Epithelial cell of esophagus (primary cell): ENCODE results near the gene PTHLH.
A peak's percentile ranks its signal among the peaks of the same experiment; 100 is the strongest.

Experiments used
- DNase-seq: peaks from one replicate; pipeline ENCODE4 v3.0.0; 2010; ENCODE audit warnings: low read depth
- H3K4me3 ChIP-seq: 2 replicates; pipeline ENCODE4 v1.5.1; 2011; ENCODE audit warnings: mild to moderate bottlenecking, low read length, control low read depth
- CTCF ChIP-seq: IDR thresholded peaks from 2 replicates; pipeline ENCODE4 v1.5.1; 2011; ENCODE audit warnings: low read depth, mild to moderate bottlenecking, low read length, control low read depth, inconsistent platforms; ENCODE audit not compliant: insufficient read depth; ENCODE audit errors: missing control alignments

Gene PTHLH

DNA sequence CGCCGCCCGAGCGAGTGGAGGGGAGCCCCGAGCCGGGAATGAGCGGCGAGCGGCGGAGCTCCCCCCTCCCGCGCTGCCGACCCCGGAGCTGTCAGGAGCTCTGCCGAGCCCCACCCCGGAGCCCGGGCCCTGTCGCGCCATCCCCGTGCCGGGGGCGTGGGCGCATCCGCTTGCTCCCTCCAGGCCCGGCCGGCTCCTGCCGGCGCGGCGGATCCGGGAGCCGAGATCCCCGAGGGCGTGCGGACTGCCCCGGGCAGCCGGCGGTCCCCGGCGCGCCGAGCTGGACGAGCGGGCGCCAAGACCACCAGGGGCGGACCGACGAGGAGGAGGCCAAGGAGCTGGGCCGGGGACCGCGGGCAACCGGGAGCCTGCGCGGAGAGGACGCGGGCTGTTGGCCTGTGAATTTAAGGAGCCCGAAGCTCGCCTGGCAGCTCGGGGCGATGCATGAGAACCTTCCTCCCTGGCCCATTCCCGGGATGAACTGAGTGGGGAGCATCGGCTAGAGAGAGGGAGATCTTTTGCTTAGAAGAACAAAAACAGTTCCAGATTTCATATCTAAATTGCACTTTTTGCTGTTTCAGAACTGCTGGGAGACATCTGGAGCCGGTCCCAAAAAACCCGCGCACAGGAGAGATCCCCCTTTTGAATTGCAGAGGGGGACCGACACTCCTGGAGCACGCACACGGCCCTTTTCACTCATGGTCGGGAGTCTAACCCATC is 2.0 kb downstream of the PTHLH start:
- peak overlapping the region; percentile 81 for H3K4me3 ChIP-seq
- TF ChIP-seq CTCF, result no peak
- DNase-seq, result peak; percentile 81

- DNase-seq, result peak; percentile 90
- peak overlapping the region; percentile 81 for H3K4me3 ChIP-seq
- no peak for TF ChIP-seq CTCF
These were observed 2.7 kb downstream of the PTHLH start for GRCh38 chr12:27969624-27970400.

GRCh38 chr12:27968972-27969623 is 3.4 kb downstream of the PTHLH start:
- peak overlapping the region; percentile 81 for H3K4me3 ChIP-seq
- peak; percentile 10 for TF ChIP-seq CTCF
- peak; percentile 47 for DNase-seq

DNA sequence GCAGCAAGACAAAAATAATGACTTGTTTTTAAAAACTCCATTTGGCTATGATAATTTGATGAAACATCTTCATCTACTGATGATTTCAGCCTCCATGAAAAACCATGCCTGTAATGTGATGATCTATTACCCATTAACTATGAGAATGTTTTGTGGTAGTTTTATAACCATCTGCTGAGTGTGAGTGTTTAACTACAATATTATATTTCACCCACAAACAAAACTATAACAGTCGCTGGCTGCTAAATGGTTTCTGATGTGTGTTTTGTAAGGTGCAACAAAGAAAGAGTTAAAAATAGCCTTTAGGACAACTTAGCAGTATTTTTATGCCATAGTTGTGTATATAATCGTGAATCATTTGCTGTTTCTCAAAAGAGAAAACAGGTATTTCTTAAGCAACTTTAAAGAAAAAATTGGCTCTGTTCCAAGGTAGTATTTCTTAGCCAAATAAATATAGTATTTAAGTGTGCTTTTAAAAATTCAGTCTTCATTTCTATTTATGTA is 4.9 kb downstream of the PTHLH start:
- H3K4me3 ChIP-seq, result peak overlapping the region; percentile 81
- TF ChIP-seq CTCF, result no peak
- peak; percentile 47 for DNase-seq

DNA sequence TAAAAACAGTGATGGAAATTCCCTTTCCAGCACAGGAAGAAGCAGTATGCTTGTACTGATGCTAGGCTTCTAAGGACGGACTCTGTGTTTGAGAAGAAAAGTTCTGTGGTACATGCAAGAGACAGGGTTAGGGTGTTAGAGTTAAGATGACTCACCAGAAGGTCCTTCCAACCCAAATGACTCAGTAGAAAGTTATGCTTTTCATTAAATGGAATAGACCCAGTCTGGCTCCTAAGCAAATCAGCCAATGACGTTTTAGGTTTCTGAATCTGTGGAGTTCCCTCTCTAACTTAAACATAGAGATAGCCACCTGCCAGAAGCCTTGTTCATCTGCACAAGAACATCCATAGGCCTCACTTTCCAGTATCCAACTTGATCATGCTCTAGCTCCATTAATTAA is 5.7 kb downstream of the PTHLH start:
- peak overlapping the region; percentile 81 for H3K4me3 ChIP-seq
- DNase-seq, result peak; percentile 92
- no peak for TF ChIP-seq CTCF

- peak overlapping the region; percentile 6 for H3K4me3 ChIP-seq
- DNase-seq, result peak; percentile 72
- no peak for TF ChIP-seq CTCF
These were observed 6.6 kb downstream of the PTHLH start for GRCh38 chr12:27965966-27966365.
